HEK293 (cell line): Measurements from ENCODE around the gene VAV3.

ENCODE experiments used
- CTCF ChIA-PET: fragments of 350-600 bp; formaldehyde crosslinking; extraction: SDS; loops from one replicate; lab custom pipeline; 2021; ENCODE audit warnings: antibody characterized with exemption; lab: Yijun Ruan, JAX
- POLR2A ChIA-PET: fragments of 300-600 bp; formaldehyde crosslinking; extraction: SDS; loops from one replicate; lab custom pipeline; 2020; ENCODE audit warnings: antibody characterized with exemption, inconsistent platforms; lab: Yijun Ruan, JAX
- H3K27ac ChIP-seq: fragments of 200-500 bp; sonication (Bioruptor generic); 2 replicates; pipeline ENCODE4 v1.5.1; 2014; ENCODE audit warnings: low read depth, low read length, control low read depth, inconsistent platforms; ENCODE audit errors: extremely low read depth
- H3K36me3 ChIP-seq, 2 experiments: fragments of 200-500 bp in 1 of 2; sonication (Bioruptor generic) in 1 of 2; 1 replicate in 1 of 2; 2 replicates in 1 of 2; pipeline ENCODE4 v1.5.1; 2014 to 2017; ENCODE audit warnings: inconsistent platforms in 2 of 2, low read length in 2 of 2; ENCODE audit not compliant: control insufficient read depth in 2 of 2, insufficient read depth in 1 of 2
- H3K4me1 ChIP-seq: fragments of 200-500 bp; sonication (Bioruptor generic); 2 replicates; pipeline ENCODE4 v1.5.1; 2014; ENCODE audit warnings: mild to moderate bottlenecking, low read length, inconsistent platforms; ENCODE audit not compliant: control insufficient read depth, insufficient read depth
- H3K4me3 ChIP-seq: 2 replicates; pipeline ENCODE4 v1.5.1; 2011; ENCODE audit warnings: low read depth, mild to moderate bottlenecking, control low read depth, low read length, moderate library complexity
- H3K9me3 ChIP-seq: fragments of 200-500 bp; sonication (Bioruptor generic); 2 replicates; pipeline ENCODE4 v1.5.1; 2014; ENCODE audit warnings: low read depth, low read length, inconsistent platforms; ENCODE audit not compliant: control insufficient read depth, insufficient read depth
- GLI2 ChIP-seq: fragments of 450-650 bp; formaldehyde crosslinking; IDR thresholded peaks from 2 replicates; pipeline ENCODE4; 2017; ENCODE audit warnings: missing biosample characterization, missing genetic modification characterization, low read depth, borderline replicate concordance
- ZFP3 ChIP-seq: fragments of 450-650 bp; formaldehyde crosslinking; IDR thresholded peaks from 2 replicates; pipeline ENCODE4 v1.5.1; 2016; ENCODE audit warnings: low read depth, missing biosample characterization, missing genetic modification characterization
- ZNF121 ChIP-seq: fragments of 450-650 bp; formaldehyde crosslinking; IDR thresholded peaks from 2 replicates; pipeline ENCODE4 v1.5.1; 2016; ENCODE audit warnings: missing biosample characterization, missing genetic modification characterization
- ZNF140 ChIP-seq: fragments of 450-650 bp; formaldehyde crosslinking; IDR thresholded peaks from 2 replicates; pipeline ENCODE4 v1.5.1; 2016; ENCODE audit warnings: missing biosample characterization, missing genetic modification characterization
- ZNF19 ChIP-seq: fragments of 450-650 bp; formaldehyde crosslinking; IDR thresholded peaks from 2 replicates; pipeline ENCODE4; 2016; ENCODE audit warnings: missing biosample characterization, missing genetic modification characterization, low read depth
- ZNF223 ChIP-seq: fragments of 450-650 bp; formaldehyde crosslinking; IDR thresholded peaks from 2 replicates; pipeline ENCODE4 v1.5.1; 2016; ENCODE audit warnings: missing biosample characterization, missing genetic modification characterization
- ZNF501 ChIP-seq: fragments of 450-650 bp; formaldehyde crosslinking; IDR thresholded peaks from 2 replicates; pipeline ENCODE4 v1.5.1; 2016; ENCODE audit warnings: missing biosample characterization, missing genetic modification characterization
- ZNF510 ChIP-seq: fragments of 450-650 bp; formaldehyde crosslinking; IDR thresholded peaks from 2 replicates; pipeline ENCODE4 v1.5.1; 2018; ENCODE audit warnings: mild to moderate bottlenecking, missing genetic modification characterization, missing biosample characterization; ENCODE audit not compliant: insufficient replicate concordance
- ZNF629 ChIP-seq: fragments of 450-650 bp; formaldehyde crosslinking; IDR thresholded peaks from 2 replicates; pipeline ENCODE4 v1.5.1; 2017; ENCODE audit warnings: missing biosample characterization, missing genetic modification characterization
- ZNF654 ChIP-seq: fragments of 450-650 bp; formaldehyde crosslinking; IDR thresholded peaks from 2 replicates; pipeline ENCODE4 v1.5.1; 2016; ENCODE audit warnings: low read depth, missing biosample characterization, missing genetic modification characterization
- TF ChIP-seq, protein P1 (sequence below): fragments of 450-650 bp; formaldehyde crosslinking; IDR thresholded peaks from 2 replicates; pipeline ENCODE4 v1.5.1; 2016; ENCODE audit warnings: missing biosample characterization, missing genetic modification characterization
- TF ChIP-seq, protein P2 (sequence below): fragments of 450-650 bp; formaldehyde crosslinking; conservative IDR thresholded peaks from 2 replicates; pipeline ENCODE4 v1.5.1; 2016; ENCODE audit warnings: low read depth, missing biosample characterization, missing genetic modification characterization
- TF ChIP-seq, protein P3 (sequence below): fragments of 450-650 bp; formaldehyde crosslinking; IDR thresholded peaks from 2 replicates; pipeline ENCODE4 v1.5.1; 2016; ENCODE audit warnings: missing biosample characterization, missing genetic modification characterization
- TF ChIP-seq, protein P4 (sequence below): fragments of 450-650 bp; formaldehyde crosslinking; IDR thresholded peaks from 2 replicates; pipeline ENCODE4 v1.5.1; 2016; ENCODE audit warnings: missing biosample characterization, missing genetic modification characterization
- TF ChIP-seq, protein P5 (sequence below): fragments of 450-650 bp; formaldehyde crosslinking; IDR thresholded peaks from 2 replicates; pipeline ENCODE4 v1.5.1; 2016; ENCODE audit warnings: missing biosample characterization, missing genetic modification characterization, low read depth

The VAV3 gene

DNA sequence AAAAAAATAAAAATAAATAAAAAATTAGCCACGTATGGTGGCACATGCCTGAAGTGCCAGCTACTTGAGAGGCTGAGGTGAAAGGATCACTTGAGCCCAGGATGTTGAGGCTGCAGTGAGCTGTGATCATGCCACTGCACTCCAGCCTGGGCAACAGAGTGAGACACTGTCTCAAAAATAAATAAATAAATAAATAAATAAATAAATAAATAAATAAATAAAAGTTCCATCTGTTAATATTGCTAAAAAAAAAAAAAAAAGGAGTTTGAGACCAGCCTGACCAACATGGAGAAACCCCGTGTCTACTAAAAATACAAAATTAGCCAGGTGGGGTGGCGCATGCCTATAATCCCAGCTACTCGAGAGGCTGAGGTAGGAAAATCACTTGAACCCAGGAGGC is 244.8 kb downstream of the VAV3 start (continued):
- TF ChIP-seq, protein P1, sequence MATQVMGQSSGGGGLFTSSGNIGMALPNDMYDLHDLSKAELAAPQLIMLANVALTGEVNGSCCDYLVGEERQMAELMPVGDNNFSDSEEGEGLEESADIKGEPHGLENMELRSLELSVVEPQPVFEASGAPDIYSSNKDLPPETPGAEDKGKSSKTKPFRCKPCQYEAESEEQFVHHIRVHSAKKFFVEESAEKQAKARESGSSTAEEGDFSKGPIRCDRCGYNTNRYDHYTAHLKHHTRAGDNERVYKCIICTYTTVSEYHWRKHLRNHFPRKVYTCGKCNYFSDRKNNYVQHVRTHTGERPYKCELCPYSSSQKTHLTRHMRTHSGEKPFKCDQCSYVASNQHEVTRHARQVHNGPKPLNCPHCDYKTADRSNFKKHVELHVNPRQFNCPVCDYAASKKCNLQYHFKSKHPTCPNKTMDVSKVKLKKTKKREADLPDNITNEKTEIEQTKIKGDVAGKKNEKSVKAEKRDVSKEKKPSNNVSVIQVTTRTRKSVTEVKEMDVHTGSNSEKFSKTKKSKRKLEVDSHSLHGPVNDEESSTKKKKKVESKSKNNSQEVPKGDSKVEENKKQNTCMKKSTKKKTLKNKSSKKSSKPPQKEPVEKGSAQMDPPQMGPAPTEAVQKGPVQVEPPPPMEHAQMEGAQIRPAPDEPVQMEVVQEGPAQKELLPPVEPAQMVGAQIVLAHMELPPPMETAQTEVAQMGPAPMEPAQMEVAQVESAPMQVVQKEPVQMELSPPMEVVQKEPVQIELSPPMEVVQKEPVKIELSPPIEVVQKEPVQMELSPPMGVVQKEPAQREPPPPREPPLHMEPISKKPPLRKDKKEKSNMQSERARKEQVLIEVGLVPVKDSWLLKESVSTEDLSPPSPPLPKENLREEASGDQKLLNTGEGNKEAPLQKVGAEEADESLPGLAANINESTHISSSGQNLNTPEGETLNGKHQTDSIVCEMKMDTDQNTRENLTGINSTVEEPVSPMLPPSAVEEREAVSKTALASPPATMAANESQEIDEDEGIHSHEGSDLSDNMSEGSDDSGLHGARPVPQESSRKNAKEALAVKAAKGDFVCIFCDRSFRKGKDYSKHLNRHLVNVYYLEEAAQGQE (tag by site-specific recombination), result peak; percentile 61; the same call in 1 of the 2 replicates
- TF ChIP-seq ZNF629 (tag by site-specific recombination) (peak; percentile 53), ZNF121 (tag by site-specific recombination) (0 out of 2 replicates have a peak, but pooled peaks have one; percentile 22), ZFP3 (0 out of 2 replicates have a peak, but pooled peaks have one; percentile 36), ZNF501 (peak; percentile 40; the same call in 1 of the 2 replicates), ZNF140 (tag by site-specific recombination) (peak; percentile 81; the same call in 1 of the 2 replicates), GLI2 (tag by site-specific recombination) (peak; percentile 40; the same call in 1 of the 2 replicates), ZNF654 (tag by site-specific recombination) (peak; percentile 40), ZNF19 (tag by site-specific recombination) (0 out of 2 replicates have a peak, but pooled peaks have one; percentile 30), ZNF510 (peak; percentile 57)
- TF ChIP-seq, protein P2, sequence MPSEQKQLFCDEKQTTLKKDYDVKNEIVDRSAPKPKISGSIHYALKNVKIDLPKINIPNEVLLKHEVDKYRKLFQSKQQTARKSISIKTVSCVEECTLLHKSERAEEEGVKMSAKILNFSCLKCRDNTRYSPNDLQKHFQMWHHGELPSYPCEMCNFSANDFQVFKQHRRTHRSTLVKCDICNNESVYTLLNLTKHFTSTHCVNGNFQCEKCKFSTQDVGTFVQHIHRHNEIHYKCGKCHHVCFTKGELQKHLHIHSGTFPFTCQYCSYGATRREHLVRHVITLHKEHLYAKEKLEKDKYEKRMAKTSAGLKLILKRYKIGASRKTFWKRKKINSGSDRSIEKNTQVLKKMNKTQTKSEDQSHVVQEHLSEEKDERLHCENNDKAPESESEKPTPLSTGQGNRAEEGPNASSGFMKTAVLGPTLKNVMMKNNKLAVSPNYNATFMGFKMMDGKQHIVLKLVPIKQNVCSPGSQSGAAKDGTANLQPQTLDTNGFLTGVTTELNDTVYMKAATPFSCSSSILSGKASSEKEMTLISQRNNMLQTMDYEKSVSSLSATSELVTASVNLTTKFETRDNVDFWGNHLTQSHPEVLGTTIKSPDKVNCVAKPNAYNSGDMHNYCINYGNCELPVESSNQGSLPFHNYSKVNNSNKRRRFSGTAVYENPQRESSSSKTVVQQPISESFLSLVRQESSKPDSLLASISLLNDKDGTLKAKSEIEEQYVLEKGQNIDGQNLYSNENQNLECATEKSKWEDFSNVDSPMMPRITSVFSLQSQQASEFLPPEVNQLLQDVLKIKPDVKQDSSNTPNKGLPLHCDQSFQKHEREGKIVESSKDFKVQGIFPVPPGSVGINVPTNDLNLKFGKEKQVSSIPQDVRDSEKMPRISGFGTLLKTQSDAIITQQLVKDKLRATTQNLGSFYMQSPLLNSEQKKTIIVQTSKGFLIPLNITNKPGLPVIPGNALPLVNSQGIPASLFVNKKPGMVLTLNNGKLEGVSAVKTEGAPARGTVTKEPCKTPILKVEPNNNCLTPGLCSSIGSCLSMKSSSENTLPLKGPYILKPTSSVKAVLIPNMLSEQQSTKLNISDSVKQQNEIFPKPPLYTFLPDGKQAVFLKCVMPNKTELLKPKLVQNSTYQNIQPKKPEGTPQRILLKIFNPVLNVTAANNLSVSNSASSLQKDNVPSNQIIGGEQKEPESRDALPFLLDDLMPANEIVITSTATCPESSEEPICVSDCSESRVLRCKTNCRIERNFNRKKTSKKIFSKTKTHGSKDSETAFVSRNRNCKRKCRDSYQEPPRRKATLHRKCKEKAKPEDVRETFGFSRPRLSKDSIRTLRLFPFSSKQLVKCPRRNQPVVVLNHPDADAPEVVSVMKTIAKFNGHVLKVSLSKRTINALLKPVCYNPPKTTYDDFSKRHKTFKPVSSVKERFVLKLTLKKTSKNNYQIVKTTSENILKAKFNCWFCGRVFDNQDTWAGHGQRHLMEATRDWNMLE, result peak; percentile 91
- TF ChIP-seq, protein P3, sequence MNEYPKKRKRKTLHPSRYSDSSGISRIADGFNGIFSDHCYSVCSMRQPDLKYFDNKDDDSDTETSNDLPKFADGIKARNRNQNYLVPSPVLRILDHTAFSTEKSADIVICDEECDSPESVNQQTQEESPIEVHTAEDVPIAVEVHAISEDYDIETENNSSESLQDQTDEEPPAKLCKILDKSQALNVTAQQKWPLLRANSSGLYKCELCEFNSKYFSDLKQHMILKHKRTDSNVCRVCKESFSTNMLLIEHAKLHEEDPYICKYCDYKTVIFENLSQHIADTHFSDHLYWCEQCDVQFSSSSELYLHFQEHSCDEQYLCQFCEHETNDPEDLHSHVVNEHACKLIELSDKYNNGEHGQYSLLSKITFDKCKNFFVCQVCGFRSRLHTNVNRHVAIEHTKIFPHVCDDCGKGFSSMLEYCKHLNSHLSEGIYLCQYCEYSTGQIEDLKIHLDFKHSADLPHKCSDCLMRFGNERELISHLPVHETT, result 0 out of 2 replicates have a peak, but pooled peaks have one; percentile 39
- TF ChIP-seq, protein P4, sequence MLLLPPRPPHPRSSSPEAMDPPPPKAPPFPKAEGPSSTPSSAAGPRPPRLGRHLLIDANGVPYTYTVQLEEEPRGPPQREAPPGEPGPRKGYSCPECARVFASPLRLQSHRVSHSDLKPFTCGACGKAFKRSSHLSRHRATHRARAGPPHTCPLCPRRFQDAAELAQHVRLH (tag by site-specific recombination), result peak; percentile 56; the same call in 1 of the 2 replicates
- TF ChIP-seq, all 188 proteins: peak for 31; not testable (repeated sequence) for 157

DNA sequence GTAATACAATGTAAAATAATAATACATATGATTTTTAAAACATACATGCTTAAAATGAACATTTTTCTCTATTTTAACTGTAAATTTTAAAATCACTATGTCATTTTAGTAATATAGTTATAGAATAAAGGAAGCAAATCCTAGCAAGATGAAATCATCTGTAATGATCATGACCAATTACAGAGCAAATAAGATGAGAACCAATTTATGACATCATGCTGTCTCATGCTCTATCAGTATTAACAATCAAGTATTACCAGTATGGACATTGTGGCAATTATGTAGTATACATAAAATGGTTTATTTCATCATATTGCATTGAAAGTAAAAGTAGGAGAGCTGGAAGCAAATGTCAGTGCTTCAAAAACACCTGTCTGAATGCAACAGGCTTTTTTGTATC is 255.0 kb downstream of the VAV3 start:
- TF ChIP-seq, protein P5, sequence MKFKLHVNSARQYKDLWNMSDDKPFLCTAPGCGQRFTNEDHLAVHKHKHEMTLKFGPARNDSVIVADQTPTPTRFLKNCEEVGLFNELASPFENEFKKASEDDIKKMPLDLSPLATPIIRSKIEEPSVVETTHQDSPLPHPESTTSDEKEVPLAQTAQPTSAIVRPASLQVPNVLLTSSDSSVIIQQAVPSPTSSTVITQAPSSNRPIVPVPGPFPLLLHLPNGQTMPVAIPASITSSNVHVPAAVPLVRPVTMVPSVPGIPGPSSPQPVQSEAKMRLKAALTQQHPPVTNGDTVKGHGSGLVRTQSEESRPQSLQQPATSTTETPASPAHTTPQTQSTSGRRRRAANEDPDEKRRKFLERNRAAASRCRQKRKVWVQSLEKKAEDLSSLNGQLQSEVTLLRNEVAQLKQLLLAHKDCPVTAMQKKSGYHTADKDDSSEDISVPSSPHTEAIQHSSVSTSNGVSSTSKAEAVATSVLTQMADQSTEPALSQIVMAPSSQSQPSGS (tag by site-specific recombination), result peak; percentile 52; the same call in 1 of the 2 replicates
- no peak for TF ChIP-seq ZNF223 (tag by site-specific recombination)
- TF ChIP-seq, all 188 proteins: peak for 1
- ChIA-PET POLR2A (no interaction called here), CTCF (no interaction called here)
- no peaks in the 10 kb centered on the region for H3K4me1 ChIP-seq
- no peaks in the 10 kb centered on the region for H3K36me3 ChIP-seq
- H3K27ac ChIP-seq, result no peak overlapping the region
- no peaks in the 10 kb centered on the region for H3K9me3 ChIP-seq
- H3K4me3 ChIP-seq, result no peak overlapping the region
